Esophagus muscularis mucosa (tissue), 4 donors: ENCODE measurements around the gene NELFA. TPM values are rescaled to one million over a fixed set of nuclear protein-coding genes. Genes with fewer than 3 reads are reported as not detected.

Experiments used
- DNase-seq: peaks from one replicate; pipeline ENCODE4 v3.0.0-alpha.2; 2017; ENCODE audit errors: extremely low spot score
- H3K27ac ChIP-seq, 4 donors: fragments of 200-600 bp; sonication (generic); replicated peaks in 1 of 4; 1 replicate in 3 of 4; 2 replicates in 1 of 4; pipeline ENCODE4 v1.5.1; 2016 to 2019; ENCODE audit warnings: mild to moderate bottlenecking in 1 of 4
- H3K27me3 ChIP-seq, 4 donors: fragments of 200-600 bp; sonication (generic); one replicate each; pipeline versions ENCODE4 v1.5.1 to v1.6.0; 2016 to 2019
- H3K36me3 ChIP-seq, 4 donors: fragments of 200-600 bp; sonication (generic); one replicate each; pipeline ENCODE4 v1.5.1; 2016 to 2019
- H3K4me1 ChIP-seq, 4 donors: fragments of 200-600 bp; sonication (generic); one replicate each; pipeline ENCODE4 v1.5.1; 2016 to 2019
- H3K4me3 ChIP-seq, 4 donors: fragments of 200-600 bp; sonication (generic); 1 replicate in 2 of 4; 2 replicates in 2 of 4; pipeline ENCODE4 v1.5.1; 2016 to 2019; ENCODE audit warnings: mild to moderate bottlenecking in 4 of 4, moderate library complexity in 1 of 4
- H3K9me3 ChIP-seq, 4 donors: fragments of 200-600 bp; sonication (generic); 1 replicate in 3 of 4; 2 replicates in 1 of 4; pipeline ENCODE4 v1.5.1; 2016 to 2019
- EP300 ChIP-seq: sonication (generic); formaldehyde crosslinking; IDR thresholded peaks from one replicate; pipeline ENCODE4 v1.6.1; 2017; ENCODE audit warnings: antibody characterized with exemption
- POLR2A ChIP-seq: fragments of 450-650 bp; IDR thresholded peaks from one replicate; pipeline ENCODE4 v1.6.1; 2017; ENCODE audit warnings: antibody characterized with exemption, moderate library complexity, mild to moderate bottlenecking, low read depth
- POLR2AphosphoS5 ChIP-seq, 2 donors: sonication (generic); formaldehyde crosslinking; IDR thresholded peaks; one replicate each; pipeline ENCODE4 v1.6.1; 2017; ENCODE audit warnings: antibody characterized with exemption in 2 of 2
- WGBS: methylation state at CpG from one replicate; pipeline ENCODE4 v1.1.5; 2018; 5-methylcytosine and 5-hydroxymethylcytosine counted together
- intact Hi-C: fragments of 100-400 bp; cut with DNase I; formaldehyde crosslinking; loops from one replicate; pipeline ENCODE4 v1.15.1; 2023
- total RNA-seq, 4 donors: library from RNA; depleted of rRNA; stranded (reverse); fragments of >200 nt; gene quantifications; one replicate each; pipeline versions ENCODE4 v1.1.0 to v1.2.1, GENCODE V29; 2016
- TF ChIP-seq, protein P1 (sequence below), 3 experiments: fragments of 200-600 bp in 2 of 3; fragments of 450-650 bp in 1 of 3; sonication (generic) in 2 of 3; IDR thresholded peaks; one replicate each; pipeline ENCODE4 v1.5.1; 2017 to 2019; ENCODE audit warnings: antibody characterized with exemption in 3 of 3, mild to moderate bottlenecking in 2 of 3, moderate library complexity in 1 of 3

NELFA gene
- total RNA-seq, 4 donors from 2014 or later, result 15.4 to 23.7 (median 18.7) TPM

DNA sequence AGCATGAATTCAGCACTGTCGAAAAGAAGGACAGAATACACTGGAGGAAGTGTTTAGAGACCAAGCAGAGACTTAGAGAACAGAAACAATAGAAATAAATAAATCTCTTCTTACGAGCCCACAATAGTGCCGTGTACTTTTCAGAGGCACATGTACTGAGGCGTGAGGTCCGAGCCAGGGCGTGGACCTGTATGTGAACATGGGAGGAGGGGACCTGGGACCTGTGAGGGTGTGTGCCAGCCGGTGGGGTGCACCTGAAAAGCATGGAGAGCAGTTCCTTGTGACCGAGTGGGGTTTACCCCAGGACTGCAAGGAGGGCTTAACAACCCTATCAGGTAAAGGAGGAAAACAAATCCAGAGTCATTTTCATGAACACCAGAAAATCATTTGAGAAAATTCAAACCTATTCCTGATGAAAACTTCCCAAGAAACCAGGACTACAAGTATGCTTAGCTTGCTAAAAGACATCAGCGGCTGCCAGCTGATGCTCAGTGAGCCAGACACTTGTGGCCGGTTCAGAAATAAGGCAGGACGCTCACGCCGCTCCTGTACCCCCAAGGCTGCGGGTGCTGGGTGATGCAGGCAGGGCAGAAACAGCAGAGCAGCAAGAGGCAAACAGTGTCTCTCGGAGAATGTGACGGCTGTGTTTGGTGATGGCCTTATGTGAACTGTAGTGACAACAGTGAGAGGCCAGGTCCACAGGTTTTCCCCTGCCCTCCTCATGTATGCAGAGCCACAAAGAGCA lies 37.1 kb downstream of the NELFA start:
- Histone ChIP-seq H3K36me3 (peaks cover 16 to 71% (median 69%) of the 10 kb centered on the region in 4 donors), H3K4me3 (no peak overlapping the region), H3K4me1 (no peaks in the 10 kb centered on the region), H3K9me3 (no peaks in the 10 kb centered on the region), H3K27ac (no peak overlapping the region), H3K27me3 (no peaks in the 10 kb centered on the region)
- intact Hi-C loops, result no loop called here
- no peak for DNase-seq
- TF ChIP-seq POLR2A, result no peak
- TF ChIP-seq EP300, result no peak
- no peak for TF ChIP-seq POLR2AphosphoS5 (IDR thresholded peaks at IDR 0.05)
- TF ChIP-seq, protein P1, sequence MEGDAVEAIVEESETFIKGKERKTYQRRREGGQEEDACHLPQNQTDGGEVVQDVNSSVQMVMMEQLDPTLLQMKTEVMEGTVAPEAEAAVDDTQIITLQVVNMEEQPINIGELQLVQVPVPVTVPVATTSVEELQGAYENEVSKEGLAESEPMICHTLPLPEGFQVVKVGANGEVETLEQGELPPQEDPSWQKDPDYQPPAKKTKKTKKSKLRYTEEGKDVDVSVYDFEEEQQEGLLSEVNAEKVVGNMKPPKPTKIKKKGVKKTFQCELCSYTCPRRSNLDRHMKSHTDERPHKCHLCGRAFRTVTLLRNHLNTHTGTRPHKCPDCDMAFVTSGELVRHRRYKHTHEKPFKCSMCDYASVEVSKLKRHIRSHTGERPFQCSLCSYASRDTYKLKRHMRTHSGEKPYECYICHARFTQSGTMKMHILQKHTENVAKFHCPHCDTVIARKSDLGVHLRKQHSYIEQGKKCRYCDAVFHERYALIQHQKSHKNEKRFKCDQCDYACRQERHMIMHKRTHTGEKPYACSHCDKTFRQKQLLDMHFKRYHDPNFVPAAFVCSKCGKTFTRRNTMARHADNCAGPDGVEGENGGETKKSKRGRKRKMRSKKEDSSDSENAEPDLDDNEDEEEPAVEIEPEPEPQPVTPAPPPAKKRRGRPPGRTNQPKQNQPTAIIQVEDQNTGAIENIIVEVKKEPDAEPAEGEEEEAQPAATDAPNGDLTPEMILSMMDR (IDR thresholded peaks at IDR 0.05), result no peak
- WGBS, result 94% methylated on average over 16 of the region's 16 CpGs

- Histone ChIP-seq H3K4me3 (no peak overlapping the region), H3K36me3 (peaks cover 9 to 66% (median 62%) of the 10 kb centered on the region in 4 donors), H3K9me3 (no peaks in the 10 kb centered on the region), H3K27ac (no peak overlapping the region), H3K27me3 (no peaks in the 10 kb centered on the region), H3K4me1 (no peaks in the 10 kb centered on the region)
- intact Hi-C loops, result no loop called here
- DNase-seq, result no peak
- TF ChIP-seq POLR2AphosphoS5 (IDR thresholded peaks at IDR 0.05) (no peak), EP300 (no peak), POLR2A (no peak)
- TF ChIP-seq, protein P1 (IDR thresholded peaks at IDR 0.05), result no peak
- WGBS, result 92% methylated on average over 6 of the region's 6 CpGs
Observed at GRCh38 chr4:1970926-1971325, 37.8 kb downstream of the NELFA start.

DNA sequence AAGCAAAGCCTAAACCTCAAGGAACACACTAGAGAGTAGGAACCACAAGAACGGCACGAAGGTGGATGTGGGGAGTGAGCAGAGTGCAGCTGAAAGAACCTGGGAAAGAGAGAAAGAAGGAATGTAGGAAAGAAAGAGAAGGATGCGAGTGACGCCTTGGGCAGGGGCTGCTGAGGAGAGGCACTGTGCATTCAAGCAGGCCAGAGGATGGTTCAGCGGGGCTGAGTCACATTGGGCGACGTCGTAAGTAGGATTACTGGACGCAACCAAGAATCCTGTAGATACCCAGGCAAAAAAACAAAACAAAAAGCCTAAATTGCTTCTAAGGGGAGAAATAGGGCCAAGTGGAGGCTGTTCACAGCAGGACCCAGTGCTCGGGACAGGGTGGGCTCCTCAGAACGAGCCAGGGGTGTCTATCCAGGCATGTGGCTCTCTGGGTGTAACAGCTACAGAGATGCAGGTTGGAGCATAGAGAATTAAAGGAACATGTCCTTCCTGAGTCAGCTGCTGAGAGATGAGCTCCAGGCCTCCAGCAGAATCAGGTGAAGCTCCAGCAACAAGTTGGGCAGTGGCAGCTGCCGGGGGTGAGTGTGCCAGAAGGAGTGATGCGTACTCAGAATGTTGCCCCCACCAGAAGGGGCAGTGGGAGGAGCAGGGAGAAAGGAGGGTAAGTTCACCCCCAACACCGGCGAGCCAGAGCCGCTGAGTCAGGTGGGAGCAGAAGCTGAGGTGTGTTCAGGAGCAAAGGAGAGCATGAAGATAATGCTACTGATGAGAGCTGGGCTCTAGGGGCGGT lies 38.6 kb downstream of the NELFA start:
- DNase-seq, result no peak
- H3K27ac ChIP-seq, result no peak overlapping the region
- no peaks in the 10 kb centered on the region for H3K4me1 ChIP-seq
- no peaks in the 10 kb centered on the region for H3K9me3 ChIP-seq
- intact Hi-C loops, result no loop called here
- no peak overlapping the region for H3K4me3 ChIP-seq
- H3K27me3 ChIP-seq, result no peaks in the 10 kb centered on the region
- no peak for TF ChIP-seq POLR2A
- peaks cover 1 to 64% (median 56%) of the 10 kb centered on the region in 4 donors for H3K36me3 ChIP-seq
- WGBS, result 91% methylated on average over 17 of the region's 17 CpGs

- Histone ChIP-seq H3K4me1 (no peaks in the 10 kb centered on the region), H3K9me3 (no peaks in the 10 kb centered on the region), H3K27me3 (no peaks in the 10 kb centered on the region), H3K36me3 (peaks cover 0 to 54% (median 48%) of the 10 kb centered on the region in 4 donors), H3K4me3 (no peak overlapping the region), H3K27ac (no peak overlapping the region)
- WGBS, result 90% methylated on average over 7 of the region's 7 CpGs
- TF ChIP-seq POLR2AphosphoS5 (IDR thresholded peaks at IDR 0.05), result no peak
- TF ChIP-seq, protein P1 (IDR thresholded peaks at IDR 0.05), result no peak
- no peak for DNase-seq
- intact Hi-C loops, result no loop called here
Observed at GRCh38 chr4:1968686-1969295, 40.0 kb downstream of the NELFA start.

GRCh38 chr4:1967512-1968149 lies 41.1 kb downstream of the NELFA start:
- 78% methylated on average over 5 of the region's 5 CpGs for WGBS
- H3K4me1 ChIP-seq, result no peaks in the 10 kb centered on the region
- intact Hi-C loops, result no loop called here
- TF ChIP-seq POLR2AphosphoS5 (IDR thresholded peaks at IDR 0.05), result no peak
- TF ChIP-seq, protein P1 (IDR thresholded peaks at IDR 0.05), result no peak
- no peak for TF ChIP-seq POLR2A
- no peak for DNase-seq
- no peak overlapping the region for H3K4me3 ChIP-seq
- H3K9me3 ChIP-seq, result no peaks in the 10 kb centered on the region
- H3K36me3 ChIP-seq, result peaks cover 7 to 60% (median 49%) of the 10 kb centered on the region in 4 donors
- H3K27ac ChIP-seq, result no peak overlapping the region
- H3K27me3 ChIP-seq, result no peaks in the 10 kb centered on the region
